ENCODE results near the gene APOB. TPM values are rescaled to one million over a fixed set of nuclear protein-coding genes. Genes with fewer than 3 reads are reported as not detected.

APOB gene
- total and polyA plus RNA-seq, 2 of the 13 experiments (the other 11 are each of a cell fraction or from before 2014, with no cell fraction given), result 1,569 to 2,515 TPM

GRCh38 chr2:21030983-21031968 lies 12.6 kb downstream of the APOB start (continued):
- TF ChIP-seq ZBTB25 (CRISPR knock-in tag; IDR thresholded peaks at IDR 0.05), result no peak
- no peak for TF ChIP-seq KLF15 (CRISPR knock-in tag; IDR thresholded peaks at IDR 0.05; ENCODE audit: borderline replicate concordance)
- TF ChIP-seq HDAC6 (IDR thresholded peaks at IDR 0.05; ENCODE audit: low read depth, low read length), result 0 out of 2 replicates have a peak, but pooled peaks have one; percentile 50
- no peak for TF ChIP-seq RBAK (CRISPR knock-in tag; IDR thresholded peaks at IDR 0.05)
- no peak for TF ChIP-seq ZNF513 (CRISPR knock-in tag; conservative IDR thresholded peaks at IDR 0.05)
- 0 out of 2 replicates have a peak, but pooled peaks have one; percentile 28 for TF ChIP-seq ZBTB34 (CRISPR knock-in tag; IDR thresholded peaks at IDR 0.05)
- TF ChIP-seq AFF4 (CRISPR knock-in tag; IDR thresholded peaks at IDR 0.05), result peak; percentile 82; the same call in 1 of the 2 replicates
- no peak for TF ChIP-seq ZNF772 (CRISPR knock-in tag; IDR thresholded peaks at IDR 0.05)
- TF ChIP-seq PAWR (CRISPR knock-in tag; IDR thresholded peaks at IDR 0.05; ENCODE audit: borderline replicate concordance), result no peak
- TF ChIP-seq IKZF1 (IDR thresholded peaks at IDR 0.05), result no peak
- TF ChIP-seq MNT (IDR thresholded peaks at IDR 0.05), result no peak
- TF ChIP-seq THAP8 (CRISPR knock-in tag; IDR thresholded peaks at IDR 0.05; ENCODE audit: borderline replicate concordance), result no peak
- TF ChIP-seq PAF1 (CRISPR knock-in tag; IDR thresholded peaks at IDR 0.05), result peak; percentile 55; the same call in 1 of the 2 replicates
- no peak for TF ChIP-seq NPAS2 (CRISPR knock-in tag; IDR thresholded peaks at IDR 0.05; ENCODE audit: borderline replicate concordance)
- TF ChIP-seq ZC3H4 (CRISPR knock-in tag; IDR thresholded peaks at IDR 0.05; ENCODE audit: borderline replicate concordance), result peak; percentile 78
- TF ChIP-seq NONO (IDR thresholded peaks at IDR 0.05), result no peak
- peak; percentile 64; the same call in 1 of the 2 replicates for TF ChIP-seq NONO (CRISPR knock-in tag; conservative IDR thresholded peaks at IDR 0.05)
- TF ChIP-seq REXO4 (CRISPR knock-in tag; IDR thresholded peaks at IDR 0.05; ENCODE audit: borderline replicate concordance), result no peak

All from HepG2 (cell line).